Stimulated activated naive CD8-positive, alpha-beta T cell treated with anti-CD3 and anti-CD28 coated beads, Interleukin-15, amount 100 ng/mL, for 72 hours (primary cell): Measurements from ENCODE around the gene SNX7.

Source experiments
- ATAC-seq: fragments of 150-1000 bp; cut with Tn5 transposase; 2 replicates; pipeline ENCODE4 v1.10.0; 2021; ENCODE audit warnings: mild to moderate bottlenecking, moderate library complexity
- DNase-seq, 2 donors: peaks; one replicate each; pipeline ENCODE4 v3.0.0; 2021 to 2022
- H3K27ac Mint-ChIP-seq, 2 donors: one replicate each; pipeline ENCODE4 v1.8.0; 2022; ENCODE audit warnings: mild to moderate bottlenecking in 2 of 2, mixed read lengths in 2 of 2, moderate library complexity in 2 of 2
- H3K27me3 Mint-ChIP-seq: one replicate; pipeline ENCODE4 v1.8.0; 2022; ENCODE audit warnings: mixed read lengths
- H3K4me1 Mint-ChIP-seq: one replicate; pipeline ENCODE4 v1.8.0; 2022; ENCODE audit warnings: mild to moderate bottlenecking, mixed read lengths
- H3K4me3 Mint-ChIP-seq, 2 donors: one replicate each; pipeline ENCODE4 v1.8.0; 2022; ENCODE audit warnings: mild to moderate bottlenecking in 2 of 2, mixed read lengths in 2 of 2, moderate library complexity in 1 of 2
- H3K9me3 Mint-ChIP-seq, 2 donors: one replicate each; pipeline ENCODE4 v1.8.0; 2022; ENCODE audit warnings: mixed read lengths in 2 of 2

Gene SNX7

DNA sequence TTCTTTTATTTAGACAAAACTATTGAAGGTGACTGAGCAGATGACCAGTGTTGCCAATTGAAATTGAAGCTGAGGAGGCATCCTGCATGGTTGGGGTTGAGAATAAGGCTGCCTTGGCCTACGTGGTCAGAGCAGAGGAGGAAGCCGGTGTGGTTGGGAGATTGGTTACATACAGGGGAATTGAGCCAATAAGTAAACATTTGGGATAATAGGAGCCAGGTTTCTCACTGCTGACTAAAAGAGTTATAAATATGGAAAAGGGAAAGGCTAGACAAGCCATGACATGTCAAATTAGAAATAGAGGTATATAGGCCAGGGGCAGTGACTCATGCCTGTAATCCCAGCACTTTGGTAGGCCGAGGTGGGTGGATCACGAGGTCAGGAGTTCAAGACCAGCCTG, 15.8 kb downstream of the SNX7 start:
- no peaks in the 10 kb centered on the region for H3K4me1 Mint-ChIP-seq
- no peak overlapping the region for H3K27ac Mint-ChIP-seq
- ATAC-seq, result no peak
- peaks cover 0 to 13% of the 10 kb centered on the region in 2 donors for H3K9me3 Mint-ChIP-seq
- no peak for DNase-seq
- no peaks in the 10 kb centered on the region for H3K27me3 Mint-ChIP-seq
- no peak overlapping the region for H3K4me3 Mint-ChIP-seq

DNA sequence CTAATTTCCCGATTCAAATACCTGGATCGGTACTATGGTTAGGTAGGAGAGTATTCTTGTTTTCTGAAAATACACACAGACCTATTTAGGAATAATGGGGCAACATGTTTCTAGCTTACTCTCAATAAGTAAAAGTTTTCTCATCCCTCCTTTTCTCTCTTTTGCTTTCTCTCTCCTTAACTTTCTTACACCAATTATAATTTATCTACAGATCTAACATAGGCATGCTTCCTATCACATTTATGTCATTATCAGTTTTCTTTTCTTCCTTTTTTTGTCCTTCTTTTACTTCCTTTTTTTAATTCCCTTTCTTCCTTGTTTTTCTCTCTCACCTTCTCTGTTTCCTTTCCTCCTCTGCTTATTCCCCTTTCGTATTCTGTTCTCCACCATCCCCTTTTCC, 20.3 kb downstream of the SNX7 start:
- Mint-ChIP-seq H3K9me3 (peaks cover 0 to 13% of the 10 kb centered on the region in 2 donors), H3K27me3 (peaks cover 8% of the 10 kb centered on the region), H3K4me1 (no peaks in the 10 kb centered on the region), H3K27ac (no peak overlapping the region), H3K4me3 (no peak overlapping the region)
- ATAC-seq (no peak), DNase-seq (no peak)

DNA sequence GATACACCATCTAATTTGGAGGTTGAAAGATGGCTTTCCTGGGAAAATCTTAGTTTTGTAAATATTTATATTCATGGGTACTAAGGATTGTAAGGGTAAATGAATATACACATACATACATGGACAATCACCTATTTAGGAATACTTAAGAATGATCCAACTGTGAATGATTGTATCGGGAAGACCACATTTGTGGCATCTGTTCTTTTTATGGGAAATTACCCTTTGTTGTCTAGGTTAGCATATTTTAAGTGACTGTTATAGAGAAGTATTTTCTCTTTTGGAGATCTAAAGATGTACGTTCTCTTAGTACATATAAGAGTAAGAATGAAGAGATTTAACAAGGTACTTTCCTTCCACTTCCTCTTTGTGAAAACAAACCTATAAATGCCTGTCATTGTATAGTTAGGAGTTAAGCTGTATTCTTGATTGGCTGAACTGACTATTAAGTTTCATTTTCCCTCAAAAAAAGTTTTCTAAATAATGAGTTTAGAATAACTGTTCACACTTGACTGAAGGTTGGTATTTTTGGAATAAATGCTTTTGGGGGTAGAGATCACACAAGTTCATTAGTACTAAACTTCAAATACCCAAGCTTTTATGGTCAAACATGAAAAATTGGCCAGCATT, 26.7 kb downstream of the SNX7 start:
- no peak overlapping the region for H3K4me3 Mint-ChIP-seq
- H3K4me1 Mint-ChIP-seq, result no peaks in the 10 kb centered on the region
- no peaks in the 10 kb centered on the region for H3K9me3 Mint-ChIP-seq
- ATAC-seq, result no peak
- H3K27me3 Mint-ChIP-seq, result peaks cover 8% of the 10 kb centered on the region
- no peak for DNase-seq
- no peak overlapping the region for H3K27ac Mint-ChIP-seq

DNA sequence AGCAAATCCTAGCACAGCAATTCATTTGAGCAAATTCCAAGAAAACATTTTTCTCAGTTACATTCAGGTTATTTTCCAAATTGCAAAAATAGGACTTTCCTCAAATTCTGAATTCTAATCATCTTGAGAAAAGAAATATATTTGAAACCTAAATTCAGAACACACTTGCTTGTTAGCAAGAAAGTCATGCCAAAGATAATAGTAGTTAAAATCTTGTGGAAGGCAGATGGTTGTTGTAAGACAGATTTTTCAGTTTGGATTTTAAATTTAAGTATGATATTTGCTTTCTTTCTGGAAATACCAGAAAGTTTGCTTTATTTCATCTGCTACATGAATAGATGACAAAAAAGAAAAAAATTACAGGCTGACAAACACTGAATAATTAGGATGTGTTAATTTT, 29.1 kb downstream of the SNX7 start:
- no peak for ATAC-seq
- Mint-ChIP-seq H3K4me1 (no peaks in the 10 kb centered on the region), H3K9me3 (no peaks in the 10 kb centered on the region), H3K27ac (no peak overlapping the region), H3K4me3 (no peak overlapping the region), H3K27me3 (no peaks in the 10 kb centered on the region)
- DNase-seq, result no peak

DNA sequence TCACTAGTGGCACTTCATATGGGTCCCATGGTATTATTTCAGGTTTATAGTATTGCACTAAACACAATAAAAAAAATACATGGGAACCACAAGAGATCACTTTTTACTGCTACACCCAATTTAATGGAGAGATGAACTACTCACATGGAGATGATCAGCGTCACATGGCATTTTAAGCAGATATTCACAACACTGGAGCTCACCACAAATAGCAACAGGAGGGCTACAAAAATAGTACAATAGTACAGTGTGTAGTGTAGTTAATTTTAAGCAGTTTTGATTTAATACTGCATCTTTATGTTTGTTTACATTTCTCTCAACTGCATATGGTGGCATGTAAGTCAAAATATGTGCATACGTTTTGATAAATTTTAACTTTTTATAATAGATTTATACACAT, 31.0 kb downstream of the SNX7 start:
- no peak for DNase-seq
- H3K4me3 Mint-ChIP-seq, result no peak overlapping the region
- no peak for ATAC-seq
- H3K27ac Mint-ChIP-seq, result no peak overlapping the region
- H3K27me3 Mint-ChIP-seq, result no peaks in the 10 kb centered on the region
- H3K9me3 Mint-ChIP-seq, result no peaks in the 10 kb centered on the region
- no peaks in the 10 kb centered on the region for H3K4me1 Mint-ChIP-seq

DNA sequence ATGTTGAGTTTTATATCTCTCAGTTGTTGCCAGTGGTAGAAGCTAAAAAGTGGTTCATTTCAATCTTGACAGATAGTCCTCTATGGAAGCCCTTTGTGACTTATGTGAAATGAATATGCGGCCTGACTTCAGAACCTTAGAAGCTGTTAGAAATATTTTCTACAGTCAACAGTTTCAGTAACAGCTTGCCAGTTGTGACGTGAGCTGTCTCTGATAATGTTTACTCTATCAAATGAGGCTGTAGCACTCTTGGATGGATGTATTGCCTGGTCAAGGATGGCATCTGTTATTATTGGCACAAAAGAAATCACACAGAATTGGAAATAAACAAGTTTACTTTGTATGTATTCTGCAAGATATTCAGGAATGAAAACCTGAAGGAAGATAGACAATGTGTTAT, 31.9 kb downstream of the SNX7 start:
- DNase-seq (no peak), ATAC-seq (no peak)
- Mint-ChIP-seq H3K27ac (no peak overlapping the region), H3K9me3 (no peaks in the 10 kb centered on the region), H3K4me3 (no peak overlapping the region), H3K4me1 (no peaks in the 10 kb centered on the region), H3K27me3 (no peaks in the 10 kb centered on the region)

DNA sequence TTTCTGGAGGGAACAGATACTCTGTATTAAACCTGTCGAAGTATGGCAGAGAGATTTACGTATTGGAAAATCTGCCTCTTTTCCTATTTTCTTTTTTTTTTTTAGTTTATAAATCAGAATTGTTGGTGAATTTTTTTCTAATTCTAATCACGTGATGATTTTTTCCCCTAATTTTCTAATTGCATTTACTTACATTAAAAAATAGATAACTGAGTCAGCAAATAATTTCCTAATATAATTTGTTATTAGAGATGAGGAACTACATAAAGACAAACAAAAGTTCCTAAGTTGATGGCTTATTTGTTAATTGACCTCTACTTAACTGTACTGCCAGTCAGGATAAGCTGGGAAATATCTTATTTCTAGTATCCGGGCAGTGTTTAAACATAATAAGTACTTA, 34.6 kb downstream of the SNX7 start:
- Mint-ChIP-seq H3K27ac (no peak overlapping the region), H3K27me3 (no peaks in the 10 kb centered on the region), H3K9me3 (no peaks in the 10 kb centered on the region), H3K4me1 (no peaks in the 10 kb centered on the region), H3K4me3 (no peak overlapping the region)
- ATAC-seq (no peak), DNase-seq (no peak)

DNA sequence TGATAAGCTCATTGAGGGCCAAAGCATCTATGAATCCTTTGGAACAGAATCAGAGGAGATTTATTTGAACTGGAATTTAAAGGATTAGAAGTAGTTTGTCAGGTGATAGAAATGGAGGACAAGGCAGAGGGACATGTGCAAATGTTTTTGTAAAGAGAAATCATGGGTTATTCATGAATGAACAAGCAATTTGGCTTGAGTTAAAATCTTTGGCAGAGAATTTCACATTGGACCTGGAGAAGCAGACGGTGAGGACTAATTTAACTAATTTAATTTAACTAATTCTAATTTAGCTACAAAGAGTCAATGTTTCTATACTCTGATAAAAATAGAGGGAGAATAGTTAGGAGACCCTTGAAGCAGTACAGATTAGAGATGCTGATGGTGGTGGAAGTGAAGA, 36.3 kb downstream of the SNX7 start:
- ATAC-seq (no peak), DNase-seq (no peak)
- Mint-ChIP-seq H3K9me3 (no peaks in the 10 kb centered on the region), H3K4me3 (no peak overlapping the region), H3K27me3 (no peaks in the 10 kb centered on the region), H3K27ac (no peak overlapping the region), H3K4me1 (no peaks in the 10 kb centered on the region)

DNA sequence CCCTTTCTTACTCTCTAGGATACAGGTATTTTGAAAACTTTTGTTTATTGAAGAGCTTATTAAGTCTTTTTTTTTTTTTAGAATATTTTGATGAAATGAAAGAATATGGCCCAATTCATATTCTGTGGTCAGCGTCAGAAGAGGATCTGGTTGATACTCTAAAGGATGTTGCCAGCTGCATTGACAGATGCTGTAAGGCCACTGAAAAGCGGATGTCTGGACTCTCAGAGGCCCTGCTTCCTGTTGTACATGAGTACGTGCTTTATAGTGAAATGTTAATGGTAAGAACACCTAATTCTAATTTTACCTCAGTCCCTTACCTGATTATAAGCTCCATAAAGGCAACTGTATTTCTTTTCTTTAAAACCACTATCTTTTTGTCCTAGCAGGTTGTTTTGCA, 37.1 kb downstream of the SNX7 start:
- no peak for ATAC-seq
- Mint-ChIP-seq H3K27ac (no peak overlapping the region), H3K4me3 (no peak overlapping the region)

DNA sequence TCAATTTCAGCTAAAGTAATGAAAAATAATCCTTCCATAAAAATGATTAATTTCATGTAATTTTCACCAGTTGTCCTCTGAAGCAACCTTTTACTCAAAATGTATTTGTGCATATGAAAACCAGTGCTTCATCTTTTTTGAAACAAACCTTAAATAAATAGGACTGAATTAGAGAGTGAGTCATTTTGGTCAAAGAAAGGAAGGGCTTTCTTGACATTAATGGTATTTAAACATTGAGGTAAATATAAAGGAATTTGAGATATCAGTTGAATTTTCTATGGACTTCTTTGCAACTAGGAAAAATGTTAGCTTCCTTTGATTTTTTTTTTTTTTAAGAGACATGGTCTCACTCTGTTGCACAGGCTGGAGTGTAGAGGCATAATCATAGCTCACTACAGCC, 38.7 kb downstream of the SNX7 start:
- Mint-ChIP-seq H3K9me3 (no peaks in the 10 kb centered on the region), H3K4me3 (no peak overlapping the region), H3K4me1 (no peaks in the 10 kb centered on the region), H3K27ac (no peak overlapping the region), H3K27me3 (no peaks in the 10 kb centered on the region)
- DNase-seq (no peak), ATAC-seq (no peak)

More for the DNA sequence above, 37.1 kb downstream of the SNX7 start:
- Mint-ChIP-seq H3K9me3 (no peaks in the 10 kb centered on the region), H3K4me1 (no peaks in the 10 kb centered on the region), H3K27me3 (no peaks in the 10 kb centered on the region)
- DNase-seq, result no peak

DNA sequence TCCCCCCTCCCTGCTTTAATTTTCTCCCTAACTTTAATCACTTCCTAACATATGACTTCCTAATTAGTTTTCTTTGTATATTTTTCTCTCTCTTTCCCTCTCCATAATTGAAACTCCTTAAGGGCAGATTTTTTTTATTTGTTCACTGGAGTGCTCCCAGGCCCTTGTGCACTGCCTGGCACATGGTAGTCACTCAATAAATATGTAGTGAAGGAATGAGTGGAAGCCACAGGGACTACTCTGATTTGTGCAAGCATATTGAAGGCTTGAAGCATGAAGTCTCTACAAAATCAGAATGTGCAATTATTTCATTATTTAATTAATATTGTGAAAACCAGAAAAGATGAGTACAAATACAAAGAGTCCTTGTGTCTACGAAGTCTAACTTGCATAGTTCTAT, 41.5 kb downstream of the SNX7 start:
- Mint-ChIP-seq H3K27ac (no peak overlapping the region), H3K27me3 (no peaks in the 10 kb centered on the region)
- no peak for ATAC-seq

DNA sequence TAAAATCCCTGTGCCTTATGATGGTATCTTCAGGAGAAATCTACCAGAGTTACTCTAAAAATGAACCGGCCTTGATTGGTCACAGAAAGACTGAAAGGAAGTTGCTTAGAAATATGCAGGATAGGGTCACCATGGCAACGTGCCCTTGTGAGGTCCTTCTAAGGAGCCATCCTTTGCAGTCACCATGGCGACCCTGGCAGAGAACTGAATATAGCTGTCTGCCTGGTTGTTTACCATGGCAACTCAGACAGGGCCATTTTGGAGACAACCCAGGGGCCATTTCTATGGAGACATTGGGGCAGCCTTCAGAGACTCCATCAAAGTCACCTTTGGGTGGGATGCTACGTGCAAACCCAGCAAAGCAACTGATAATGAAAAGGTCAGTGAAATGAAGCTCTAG, 43.0 kb downstream of the SNX7 start:
- no peak overlapping the region for H3K4me3 Mint-ChIP-seq
- DNase-seq (no peak), ATAC-seq (no peak)
- no peaks in the 10 kb centered on the region for H3K4me1 Mint-ChIP-seq
- no peak overlapping the region for H3K27ac Mint-ChIP-seq
- no peaks in the 10 kb centered on the region for H3K9me3 Mint-ChIP-seq
- H3K27me3 Mint-ChIP-seq, result no peaks in the 10 kb centered on the region

More for the DNA sequence above, 41.5 kb downstream of the SNX7 start:
- Mint-ChIP-seq H3K4me1 (no peaks in the 10 kb centered on the region), H3K4me3 (no peak overlapping the region), H3K9me3 (no peaks in the 10 kb centered on the region)
- no peak for DNase-seq

DNA sequence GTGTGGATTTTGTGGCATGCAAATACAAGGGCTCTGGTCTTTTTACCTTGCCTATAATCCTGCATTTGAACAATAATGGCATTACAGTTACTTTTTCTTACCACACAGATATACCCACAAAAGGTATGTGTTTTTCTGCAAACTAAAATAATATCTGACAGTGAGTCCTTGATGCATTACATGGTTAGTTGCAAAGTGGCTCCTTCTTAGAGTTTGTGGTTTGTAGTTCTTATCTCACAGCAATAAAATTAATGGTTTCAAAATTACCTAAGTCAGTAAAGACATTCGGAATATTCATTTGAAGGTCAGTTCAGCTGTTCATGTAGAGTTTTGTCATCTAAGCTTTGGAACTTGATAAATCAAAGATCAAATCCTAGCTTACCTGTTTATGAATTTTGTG, 43.5 kb downstream of the SNX7 start:
- no peak for DNase-seq
- Mint-ChIP-seq H3K4me1 (no peaks in the 10 kb centered on the region), H3K27me3 (no peaks in the 10 kb centered on the region), H3K27ac (no peak overlapping the region), H3K4me3 (no peak overlapping the region), H3K9me3 (no peaks in the 10 kb centered on the region)
- ATAC-seq, result no peak

DNA sequence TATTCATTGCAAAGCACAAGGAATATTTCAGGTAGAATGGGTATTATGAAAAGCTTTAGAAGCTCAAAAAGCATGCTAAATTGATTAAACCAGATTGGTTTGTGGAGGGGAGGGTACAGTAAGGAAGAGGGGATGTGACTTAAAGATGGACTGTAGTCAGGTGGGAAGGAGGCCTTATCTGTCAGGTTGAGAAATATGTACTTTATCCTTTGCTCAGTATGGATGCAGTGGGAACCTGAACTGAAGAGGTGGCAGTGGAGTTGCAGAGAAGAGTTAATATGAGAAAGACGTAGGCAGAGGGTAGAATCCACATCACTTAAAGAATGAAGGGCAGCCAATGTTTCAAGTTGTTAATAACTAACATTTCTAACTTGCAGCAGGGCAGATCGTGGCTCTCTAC, 44.1 kb downstream of the SNX7 start:
- H3K27ac Mint-ChIP-seq, result no peak overlapping the region
- DNase-seq (no peak), ATAC-seq (no peak)
- H3K9me3 Mint-ChIP-seq, result no peaks in the 10 kb centered on the region
- H3K4me1 Mint-ChIP-seq, result no peaks in the 10 kb centered on the region
- H3K27me3 Mint-ChIP-seq, result no peaks in the 10 kb centered on the region
- H3K4me3 Mint-ChIP-seq, result no peak overlapping the region

DNA sequence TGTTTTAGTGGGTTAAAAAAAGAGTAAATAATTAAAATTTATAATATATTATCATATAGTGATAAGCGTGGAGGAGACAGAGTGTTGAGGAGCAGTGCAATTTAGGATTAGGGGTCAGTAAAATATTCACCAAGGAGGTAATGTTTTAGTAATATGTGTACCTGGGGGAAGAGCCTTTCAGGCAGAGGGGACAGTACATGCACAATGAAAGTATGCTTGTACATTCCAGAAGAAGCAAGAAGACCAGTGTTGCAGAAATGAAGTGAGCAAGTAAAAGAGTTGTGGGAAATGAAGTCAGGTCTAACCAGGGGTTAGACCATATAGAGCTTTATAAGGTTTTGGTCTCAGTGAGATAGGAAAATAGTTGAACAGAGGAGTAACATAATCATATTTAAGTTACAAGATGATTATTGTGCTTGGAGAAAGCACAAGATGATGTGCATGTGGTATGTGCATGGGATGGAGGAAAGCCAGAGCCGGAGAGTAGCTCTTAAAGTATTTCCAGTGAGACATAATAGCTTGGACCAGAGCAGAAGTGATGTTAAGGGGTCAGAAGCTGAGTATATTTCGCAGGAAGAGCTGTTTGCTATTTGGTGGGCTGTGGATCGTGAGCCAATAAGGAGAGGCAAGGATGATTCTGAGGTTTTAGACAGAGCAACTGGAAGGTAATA, 44.8 kb downstream of the SNX7 start:
- Mint-ChIP-seq H3K4me3 (no peak overlapping the region), H3K4me1 (no peaks in the 10 kb centered on the region), H3K9me3 (no peaks in the 10 kb centered on the region), H3K27ac (no peak overlapping the region), H3K27me3 (no peaks in the 10 kb centered on the region)
- ATAC-seq, result no peak
- DNase-seq, result no peak

DNA sequence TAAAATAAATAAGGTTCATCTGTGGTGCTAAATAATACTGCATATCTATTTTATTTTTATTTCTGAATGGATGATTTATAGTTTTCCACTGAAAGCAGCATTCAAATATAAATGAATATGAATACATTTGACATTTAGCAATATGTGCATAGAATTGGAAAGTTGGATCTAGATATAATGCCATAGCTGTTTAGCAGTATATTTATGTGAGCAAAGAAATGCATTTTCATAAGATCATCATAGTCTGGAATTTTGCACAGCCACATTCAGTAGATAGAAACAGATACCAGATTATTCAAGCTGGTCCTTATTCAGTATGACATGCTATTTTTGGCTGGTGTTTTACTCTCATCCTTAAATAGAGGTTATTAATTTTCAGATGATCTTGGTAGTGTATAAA, 46.0 kb downstream of the SNX7 start:
- Mint-ChIP-seq H3K27me3 (no peaks in the 10 kb centered on the region), H3K27ac (no peak overlapping the region), H3K4me3 (no peak overlapping the region)

DNA sequence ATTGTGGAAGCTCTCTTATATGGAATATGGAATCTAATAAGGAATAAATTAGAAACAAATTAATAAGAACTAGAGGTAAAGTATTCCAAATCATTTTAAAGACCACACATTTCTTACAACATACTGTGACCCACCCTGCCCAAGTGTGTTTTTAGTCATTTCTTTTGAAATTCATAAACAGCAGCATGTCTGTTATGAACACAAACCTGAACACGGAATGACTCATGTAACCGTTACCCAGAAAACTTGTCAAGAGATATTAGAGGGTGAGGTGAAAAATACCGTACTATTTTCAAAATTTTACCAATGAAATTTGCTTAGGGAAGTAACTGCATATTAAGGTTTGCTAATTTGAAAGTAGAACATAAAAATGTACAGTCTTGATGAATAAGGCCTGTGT, 48.4 kb downstream of the SNX7 start:
- ATAC-seq (no peak), DNase-seq (no peak)
- Mint-ChIP-seq H3K4me3 (no peak overlapping the region), H3K9me3 (no peaks in the 10 kb centered on the region), H3K27ac (no peak overlapping the region), H3K4me1 (no peaks in the 10 kb centered on the region), H3K27me3 (no peaks in the 10 kb centered on the region)

More for the DNA sequence above, 46.0 kb downstream of the SNX7 start:
- no peak for DNase-seq
- no peak for ATAC-seq
- no peaks in the 10 kb centered on the region for H3K4me1 Mint-ChIP-seq
- no peaks in the 10 kb centered on the region for H3K9me3 Mint-ChIP-seq
